ENCODE measurements around the gene NSMF. TPM values are rescaled to one million over a fixed set of nuclear protein-coding genes. Genes with fewer than 3 reads are reported as not detected.

The NSMF gene
- total RNA-seq, 2 experiments from 2014 or later, result 104 to 109 TPM

DNA sequence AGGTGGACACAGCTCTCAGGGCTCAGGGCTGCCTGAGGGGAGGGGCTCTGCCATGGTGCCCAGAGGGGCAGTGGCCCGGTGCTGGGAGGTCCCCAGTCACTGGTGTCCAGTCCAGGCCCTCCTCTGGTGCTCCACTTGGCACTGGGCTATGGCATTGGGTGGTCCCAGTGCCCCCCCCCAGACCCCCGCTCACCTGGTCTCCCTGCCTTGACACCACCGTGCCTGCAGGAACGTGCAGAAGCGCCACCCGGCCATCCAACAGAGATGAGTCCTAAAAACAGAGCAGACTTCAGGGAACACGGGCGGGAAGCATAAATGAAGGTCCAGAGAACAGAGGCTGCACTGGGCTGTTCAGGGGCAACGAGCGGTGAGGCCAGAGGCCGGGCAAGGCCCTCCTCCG, 42.3 kb upstream of the NSMF start:
- H3K4me3 ChIP-seq (ENCODE audit: low read length), result no peak overlapping the region
- intact Hi-C loops (cut with DNase I, micrococcal nuclease), result no loop called here
- Mint-ChIP-seq H3K27me3 (no peaks in the 10 kb centered on the region), H3K4me1 (ENCODE audit: low read depth) (no peaks in the 10 kb centered on the region), H3K36me3 (ENCODE audit: low read depth) (no peaks in the 10 kb centered on the region), H3K27ac (no peak overlapping the region), H3K9me3 (no peaks in the 10 kb centered on the region), H3K4me3 (no peak overlapping the region)
- no peak overlapping the region for H3K27ac ChIP-seq (ENCODE audit: low read depth in 1 of 2, low read length in 2 of 2)
- DNase-seq, result no peak
- CTCF ChIA-PET, result no interaction called here
- peaks cover 0 to 40% of the 10 kb centered on the region in 2 experiments for H3K9me3 ChIP-seq (ENCODE audit: control insufficient read depth in 1 of 2, insufficient read depth in 1 of 2, low read length in 2 of 2)
- no peak for ATAC-seq (ENCODE audit: poor library complexity)
- no peaks in the 10 kb centered on the region for H3K27me3 ChIP-seq (ENCODE audit: control insufficient read depth in 1 of 2, insufficient read depth in 2 of 2, low read length in 2 of 2)
- no peaks in the 10 kb centered on the region for H3K4me1 ChIP-seq (ENCODE audit: insufficient read depth, low read length)
- TF ChIP-seq, protein P1, sequence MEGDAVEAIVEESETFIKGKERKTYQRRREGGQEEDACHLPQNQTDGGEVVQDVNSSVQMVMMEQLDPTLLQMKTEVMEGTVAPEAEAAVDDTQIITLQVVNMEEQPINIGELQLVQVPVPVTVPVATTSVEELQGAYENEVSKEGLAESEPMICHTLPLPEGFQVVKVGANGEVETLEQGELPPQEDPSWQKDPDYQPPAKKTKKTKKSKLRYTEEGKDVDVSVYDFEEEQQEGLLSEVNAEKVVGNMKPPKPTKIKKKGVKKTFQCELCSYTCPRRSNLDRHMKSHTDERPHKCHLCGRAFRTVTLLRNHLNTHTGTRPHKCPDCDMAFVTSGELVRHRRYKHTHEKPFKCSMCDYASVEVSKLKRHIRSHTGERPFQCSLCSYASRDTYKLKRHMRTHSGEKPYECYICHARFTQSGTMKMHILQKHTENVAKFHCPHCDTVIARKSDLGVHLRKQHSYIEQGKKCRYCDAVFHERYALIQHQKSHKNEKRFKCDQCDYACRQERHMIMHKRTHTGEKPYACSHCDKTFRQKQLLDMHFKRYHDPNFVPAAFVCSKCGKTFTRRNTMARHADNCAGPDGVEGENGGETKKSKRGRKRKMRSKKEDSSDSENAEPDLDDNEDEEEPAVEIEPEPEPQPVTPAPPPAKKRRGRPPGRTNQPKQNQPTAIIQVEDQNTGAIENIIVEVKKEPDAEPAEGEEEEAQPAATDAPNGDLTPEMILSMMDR (IDR thresholded peaks at IDR 0.05), result no peak
- no peaks in the 10 kb centered on the region for H3K36me3 ChIP-seq (ENCODE audit: insufficient read depth, low read length)
- POLR2A ChIA-PET, result no interaction called here

DNA sequence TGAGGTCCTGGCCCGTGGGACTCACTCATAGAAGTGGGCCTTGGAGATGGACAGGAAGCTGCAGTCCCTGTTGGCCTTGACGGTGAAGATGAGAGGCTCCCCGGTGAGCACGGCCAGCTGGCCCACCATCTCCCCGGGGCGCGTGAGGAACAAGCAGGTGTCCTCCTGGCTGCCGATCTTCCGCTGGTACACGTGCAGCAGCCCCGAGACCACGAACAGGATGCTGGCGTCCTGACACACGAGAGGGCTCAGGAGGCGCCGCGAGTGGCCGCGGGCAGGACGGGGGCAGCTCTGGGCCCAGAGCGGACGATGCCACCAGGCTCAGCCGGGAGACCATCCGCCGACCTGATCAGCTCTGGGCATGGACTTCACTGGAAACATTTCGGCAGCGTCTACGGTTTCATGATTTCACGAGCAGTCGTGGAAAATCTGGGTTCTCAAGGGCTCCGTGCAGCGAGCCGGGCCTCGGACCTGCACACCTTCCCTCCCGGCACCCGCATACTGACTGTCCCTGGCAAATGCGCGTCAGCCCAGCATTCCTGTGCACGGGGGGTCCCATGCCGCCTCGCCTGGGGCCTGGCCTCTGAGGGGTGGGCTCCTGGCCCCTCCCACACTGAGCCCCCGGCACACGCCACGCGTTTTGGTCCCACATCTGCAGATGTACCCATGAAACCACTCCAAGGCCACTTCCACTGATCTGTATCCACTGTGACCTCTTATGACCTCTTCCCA, 41.7 kb upstream of the NSMF start:
- H3K27ac Mint-ChIP-seq, result no peak overlapping the region
- ChIA-PET POLR2A (no interaction called here), CTCF (no interaction called here)
- H3K9me3 ChIP-seq (ENCODE audit: control insufficient read depth in 1 of 2, insufficient read depth in 1 of 2, low read length in 2 of 2), result peaks cover 0 to 34% of the 10 kb centered on the region in 2 experiments
- H3K4me3 ChIP-seq (ENCODE audit: low read length), result no peak overlapping the region
- DNase-seq, result no peak
- no peaks in the 10 kb centered on the region for H3K27me3 Mint-ChIP-seq
- H3K9me3 Mint-ChIP-seq, result no peaks in the 10 kb centered on the region
- no peaks in the 10 kb centered on the region for H3K36me3 ChIP-seq (ENCODE audit: insufficient read depth, low read length)
- no peak for ATAC-seq (ENCODE audit: poor library complexity)
- intact Hi-C loops (cut with DNase I, micrococcal nuclease), result no loop called here
- TF ChIP-seq, protein P1 (IDR thresholded peaks at IDR 0.05), result no peak
- no peaks in the 10 kb centered on the region for H3K4me1 ChIP-seq (ENCODE audit: insufficient read depth, low read length)
- H3K4me3 Mint-ChIP-seq, result no peak overlapping the region
- H3K27me3 ChIP-seq (ENCODE audit: control insufficient read depth in 1 of 2, insufficient read depth in 2 of 2, low read length in 2 of 2), result no peaks in the 10 kb centered on the region
- H3K4me1 Mint-ChIP-seq (ENCODE audit: low read depth), result no peaks in the 10 kb centered on the region
- H3K36me3 Mint-ChIP-seq (ENCODE audit: low read depth), result no peaks in the 10 kb centered on the region
- no peak overlapping the region for H3K27ac ChIP-seq (ENCODE audit: low read depth in 1 of 2, low read length in 2 of 2)

DNA sequence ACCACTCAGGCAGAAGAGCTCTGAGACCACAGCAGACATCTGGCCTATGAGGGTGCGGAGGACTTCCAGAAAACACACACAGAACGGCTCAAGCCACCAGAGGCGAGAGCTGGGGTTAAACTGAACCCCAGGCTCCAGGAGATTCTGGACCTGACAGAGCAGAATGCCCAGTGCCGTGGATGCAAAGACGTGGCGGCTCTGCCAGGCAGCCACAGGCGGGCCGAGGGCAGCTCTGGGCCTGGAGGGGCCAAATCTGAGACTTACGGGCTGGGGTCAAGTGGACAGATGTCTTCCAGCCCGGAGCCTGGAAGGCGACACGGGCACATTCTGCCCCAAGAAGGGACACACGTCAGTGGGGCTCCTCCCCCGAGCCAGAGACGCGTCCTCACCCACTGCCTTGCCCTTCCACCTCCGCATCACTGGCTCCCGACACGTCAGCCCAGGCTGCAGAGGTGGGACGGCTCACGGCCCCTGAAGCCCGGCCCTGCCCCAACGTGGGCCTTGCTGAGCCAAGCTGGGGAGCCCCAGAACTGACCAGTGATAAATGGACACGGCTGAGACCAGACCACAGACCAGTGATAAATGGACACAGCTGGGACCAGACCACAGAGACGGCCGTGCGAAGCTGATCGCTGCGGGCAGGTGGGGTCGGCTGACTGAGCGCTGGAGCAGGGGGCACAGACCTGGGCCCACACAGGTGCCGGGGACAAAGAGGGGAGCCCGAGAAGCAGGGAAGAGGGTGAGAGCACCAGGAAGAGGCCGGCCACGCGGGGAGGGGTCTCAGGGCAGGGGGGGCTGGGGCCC, 40.9 kb upstream of the NSMF start:
- intact Hi-C loops (cut with DNase I, micrococcal nuclease), result no loop called here

More for the DNA sequence above, 40.9 kb upstream of the NSMF start:
- H3K9me3 ChIP-seq (ENCODE audit: control insufficient read depth in 1 of 2, insufficient read depth in 1 of 2, low read length in 2 of 2), result peaks cover 0 to 29% of the 10 kb centered on the region in 2 experiments
- no peak overlapping the region for H3K4me3 ChIP-seq (ENCODE audit: low read length)
- no peaks in the 10 kb centered on the region for H3K36me3 ChIP-seq (ENCODE audit: insufficient read depth, low read length)
- CTCF ChIA-PET, result no interaction called here
- no peak overlapping the region for H3K27ac ChIP-seq (ENCODE audit: low read depth in 1 of 2, low read length in 2 of 2)
- H3K36me3 Mint-ChIP-seq (ENCODE audit: low read depth), result no peaks in the 10 kb centered on the region
- POLR2A ChIA-PET, result no interaction called here
- ATAC-seq (ENCODE audit: poor library complexity), result no peak
- H3K9me3 Mint-ChIP-seq, result no peaks in the 10 kb centered on the region
- no peaks in the 10 kb centered on the region for H3K27me3 Mint-ChIP-seq
- no peak overlapping the region for H3K27ac Mint-ChIP-seq
- no peak overlapping the region for H3K4me3 Mint-ChIP-seq
- no peaks in the 10 kb centered on the region for H3K4me1 Mint-ChIP-seq (ENCODE audit: low read depth)
- DNase-seq, result no peak
- no peaks in the 10 kb centered on the region for H3K27me3 ChIP-seq (ENCODE audit: control insufficient read depth in 1 of 2, insufficient read depth in 2 of 2, low read length in 2 of 2)
- TF ChIP-seq, protein P1 (IDR thresholded peaks at IDR 0.05), result no peak
- no peaks in the 10 kb centered on the region for H3K4me1 ChIP-seq (ENCODE audit: insufficient read depth, low read length)
